HPDE6-E6E7 (cell line): ENCODE measurements around the gene SLC29A2.
"Not testable (repeated sequence)": the region's sequence is repeated elsewhere in the genome, so short reads cannot be mapped to it uniquely, and the experiment has no call there.

Source experiments
- DNase-seq: peaks from one replicate; pipeline ENCODE4 v3.0.0; 2011; ENCODE audit warnings: missing footprints; ENCODE audit errors: extremely low spot score

Gene SLC29A2

DNA sequence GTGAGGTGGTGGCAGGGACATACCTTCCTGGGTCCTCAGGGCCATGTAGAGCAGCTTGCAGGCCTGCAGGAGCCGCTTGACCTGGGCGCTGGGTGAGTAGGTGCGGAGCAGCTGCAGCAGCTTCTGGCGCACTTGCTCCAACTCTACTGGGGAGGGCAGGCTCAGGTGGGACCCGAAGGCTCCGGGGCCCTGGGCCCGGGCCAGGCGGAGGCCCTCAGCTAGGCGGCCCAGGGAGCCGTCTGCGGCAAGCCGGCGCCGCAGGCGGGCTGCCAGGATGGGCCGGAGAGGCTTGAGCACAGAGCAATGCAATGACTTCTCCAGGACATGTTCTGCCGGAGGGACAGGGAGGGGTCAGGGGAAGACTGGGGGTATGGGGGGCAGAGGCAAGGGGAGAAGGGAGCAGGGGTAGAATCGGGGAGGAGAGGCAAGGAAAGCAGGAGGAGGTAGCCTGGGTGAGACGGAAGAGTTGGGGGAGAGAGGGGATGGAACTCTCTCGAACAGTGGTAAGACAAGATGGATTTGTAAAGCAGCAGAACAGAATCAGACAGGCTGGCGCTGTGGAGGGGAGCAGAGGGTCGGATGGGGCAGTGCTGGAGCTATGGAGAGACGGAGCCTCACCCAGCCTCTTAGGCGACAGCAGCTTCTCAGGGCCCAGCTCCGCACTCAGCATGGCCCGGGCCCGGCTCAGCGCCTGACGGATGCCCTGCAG, 37.5 kb downstream of the SLC29A2 start:
- DNase-seq, result no peak

- no peak for DNase-seq
Observed at GRCh38 chr11:66333220-66333877, 38.2 kb downstream of the SLC29A2 start.

DNA sequence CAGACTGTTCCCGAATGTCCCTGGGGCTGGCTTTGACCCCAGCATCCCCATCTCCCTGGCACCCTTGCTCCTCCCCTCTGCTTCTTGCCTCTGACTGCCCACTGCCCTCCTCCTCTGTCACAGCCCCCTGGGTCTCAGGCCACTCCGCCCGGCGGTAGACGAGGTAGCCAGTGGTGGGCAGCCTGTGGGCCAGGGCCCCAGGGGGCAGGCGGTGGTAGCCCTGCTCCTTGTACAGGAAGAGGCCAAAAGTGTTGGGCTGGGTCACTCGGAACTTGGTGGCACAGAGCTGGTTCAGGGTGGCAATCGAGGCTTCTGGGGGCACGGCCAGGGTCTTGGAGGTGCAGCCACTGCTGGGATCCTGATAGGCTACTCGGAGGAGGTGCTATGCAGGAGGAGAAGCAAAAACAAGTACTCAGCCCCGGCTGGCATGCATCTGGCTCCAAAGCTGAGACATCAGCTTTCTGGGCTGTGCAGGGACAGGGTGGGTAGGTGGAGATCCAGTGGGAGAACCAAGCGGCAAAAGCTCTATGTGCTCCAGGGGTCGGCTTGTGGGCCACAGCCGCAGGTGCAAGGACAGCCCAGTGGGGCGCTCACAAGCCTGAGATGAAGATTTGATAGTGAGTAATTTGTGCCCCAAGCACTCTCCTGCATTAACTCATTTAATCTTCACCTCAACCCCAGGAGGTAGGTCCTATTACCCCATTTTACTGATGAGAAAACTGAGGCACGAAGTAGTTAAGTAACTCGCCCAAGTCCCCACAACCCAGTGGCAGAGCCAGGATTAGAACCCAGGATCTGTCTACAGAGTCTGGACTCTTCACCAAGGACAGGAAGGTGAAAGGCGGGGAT, 39.0 kb downstream of the SLC29A2 start:
- no peak for DNase-seq

- no peak for DNase-seq
Observed at GRCh38 chr11:66331542-66332370, 39.8 kb downstream of the SLC29A2 start.

DNA sequence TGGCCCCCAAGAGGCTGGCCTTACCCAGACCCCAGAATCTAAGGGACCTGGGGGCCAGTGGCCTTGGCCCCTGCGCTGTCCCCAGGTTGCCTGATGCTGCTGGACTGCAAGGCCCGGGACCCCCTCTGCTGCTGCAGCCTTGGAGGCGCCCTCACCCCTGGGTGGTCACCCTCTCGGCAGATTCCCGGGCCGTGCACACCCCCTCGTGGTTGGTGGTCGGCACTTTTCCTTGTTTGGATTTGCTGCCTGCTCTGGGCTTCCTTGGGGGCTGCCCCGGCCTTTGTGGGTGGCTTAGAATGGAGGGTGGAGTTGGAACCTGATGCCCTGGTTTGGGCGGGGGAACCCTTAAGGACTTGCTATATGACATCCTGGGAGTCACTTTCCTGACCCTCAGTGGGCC, 40.6 kb downstream of the SLC29A2 start:
- no peak for DNase-seq

DNA sequence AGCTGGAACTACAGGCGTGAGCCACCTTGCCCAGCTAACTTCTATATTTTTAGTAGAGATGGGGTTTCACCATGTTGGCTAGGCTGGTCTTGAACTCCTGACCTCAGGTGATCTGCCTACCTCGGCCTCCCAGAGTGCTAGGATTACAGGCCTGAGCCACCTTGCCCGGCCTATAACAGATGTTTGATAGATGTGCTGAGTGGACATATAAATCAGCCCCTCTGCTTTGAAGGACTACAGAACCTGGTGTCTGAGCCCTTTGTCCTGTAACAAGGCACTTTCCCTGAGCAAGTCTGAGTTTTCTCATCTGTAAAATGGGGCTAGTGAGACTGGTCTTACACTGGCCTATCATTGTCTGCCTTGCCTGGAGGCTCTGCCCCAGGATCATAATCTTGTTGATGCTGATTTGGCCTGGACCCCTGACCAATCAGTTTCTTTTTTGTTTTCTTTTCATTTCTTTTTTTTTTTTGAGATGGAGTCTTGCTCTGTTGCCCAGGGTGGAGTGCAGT, 42.3 kb downstream of the SLC29A2 start:
- no peak for DNase-seq

DNA sequence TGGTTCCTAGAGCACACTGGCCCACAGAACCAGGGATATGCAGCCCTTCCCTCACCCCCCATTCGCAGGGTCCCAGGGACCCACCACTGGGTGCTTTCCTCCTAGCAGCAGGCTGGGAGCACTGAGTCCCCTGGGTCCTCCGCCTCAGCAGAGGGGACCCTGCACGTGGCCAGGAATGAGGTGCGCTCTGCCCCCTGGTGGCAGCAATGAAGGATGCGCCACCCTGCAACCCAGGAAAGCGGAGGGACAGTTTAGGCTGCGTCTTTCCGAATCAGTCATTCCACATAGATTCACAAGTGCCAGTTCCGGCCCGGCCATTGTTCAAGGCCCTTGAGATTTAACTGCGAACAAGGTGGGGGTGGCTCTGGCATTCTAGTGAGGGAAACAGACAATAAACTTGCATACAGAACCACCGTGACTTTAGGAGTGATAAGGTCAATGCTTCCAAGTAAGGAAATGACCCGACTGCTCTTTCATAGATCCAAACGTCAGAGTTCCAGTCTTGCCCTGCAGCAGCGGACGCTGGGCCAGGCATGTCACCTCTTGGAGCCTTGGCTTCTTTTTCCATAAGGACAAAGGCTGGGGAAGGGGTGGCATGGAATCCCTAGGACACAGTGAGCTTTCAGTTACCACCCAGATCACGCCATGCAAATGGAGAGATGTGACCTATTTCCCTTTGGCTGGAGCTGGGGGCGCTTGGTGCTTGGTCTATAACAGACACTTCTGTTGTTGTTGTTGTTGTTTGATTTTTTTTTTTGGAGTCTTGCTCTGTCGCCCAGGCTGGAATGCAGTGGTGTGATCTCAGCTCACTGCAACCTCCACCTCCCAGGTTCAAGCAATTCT, 43.0 kb downstream of the SLC29A2 start:
- DNase-seq, result no peak

DNA sequence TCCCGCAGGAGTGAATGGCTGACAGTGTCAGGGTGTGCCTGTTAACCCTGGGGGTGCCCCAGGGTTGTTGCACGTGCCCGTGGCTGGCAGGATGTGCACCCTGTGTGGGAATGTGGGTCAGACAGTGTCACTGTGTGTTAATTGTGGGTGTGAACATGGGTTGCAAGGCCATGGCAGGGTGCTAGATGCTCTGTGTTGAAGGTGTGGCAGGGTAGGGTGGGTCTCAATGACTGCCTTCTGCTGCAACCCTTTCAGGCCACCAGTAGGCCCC, 43.6 kb downstream of the SLC29A2 start:
- DNase-seq, result no peak

- no peak for DNase-seq
Observed at GRCh38 chr11:66327171-66328030, 44.2 kb downstream of the SLC29A2 start.

- no peak for DNase-seq
Observed at GRCh38 chr11:66326261-66327111, 45.1 kb downstream of the SLC29A2 start.

DNA sequence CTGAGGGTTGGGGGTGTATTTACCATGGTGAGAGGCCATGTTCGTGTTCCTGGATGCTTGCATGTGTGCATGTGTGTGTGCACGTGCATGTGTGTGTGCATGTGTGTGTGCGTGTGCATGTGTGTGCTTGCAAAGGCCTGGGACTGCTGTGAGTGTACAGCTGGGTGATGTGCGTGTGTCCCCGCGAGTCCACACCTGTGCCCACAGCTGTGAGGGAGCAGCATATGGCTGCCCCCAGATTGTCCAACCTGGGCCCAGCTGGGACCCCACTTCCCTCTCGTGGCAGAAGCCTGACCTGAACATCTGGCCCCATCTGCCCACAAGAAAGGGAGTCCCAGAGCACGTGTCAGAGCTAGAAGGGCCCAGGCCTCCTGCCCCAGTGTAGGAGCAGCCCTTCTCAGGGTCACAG, 46.3 kb downstream of the SLC29A2 start:
- DNase-seq, result no peak

DNA sequence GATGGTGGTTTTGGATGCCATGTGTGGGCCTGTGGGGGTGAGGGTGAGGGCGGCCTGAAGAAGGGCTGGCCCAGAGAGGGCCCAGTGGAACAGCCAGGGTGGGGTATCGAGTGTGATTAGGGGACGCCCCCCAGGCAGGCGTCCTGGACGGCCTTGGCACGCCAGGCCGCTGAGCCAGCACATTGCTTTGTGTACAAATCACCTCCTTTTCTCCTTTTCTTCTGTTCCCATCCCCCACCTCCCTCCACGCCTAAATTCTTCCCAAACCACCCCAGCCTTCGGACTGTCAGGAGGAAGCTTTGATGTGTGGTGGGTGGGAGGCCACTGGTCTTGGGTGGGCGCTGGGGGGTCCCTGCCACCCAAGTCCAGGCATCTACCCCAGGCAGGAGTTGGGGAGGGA, 46.9 kb downstream of the SLC29A2 start:
- DNase-seq, result no peak

GRCh38 chr11:66323684-66324083, 47.9 kb downstream of the SLC29A2 start:
- no peak for DNase-seq

DNA sequence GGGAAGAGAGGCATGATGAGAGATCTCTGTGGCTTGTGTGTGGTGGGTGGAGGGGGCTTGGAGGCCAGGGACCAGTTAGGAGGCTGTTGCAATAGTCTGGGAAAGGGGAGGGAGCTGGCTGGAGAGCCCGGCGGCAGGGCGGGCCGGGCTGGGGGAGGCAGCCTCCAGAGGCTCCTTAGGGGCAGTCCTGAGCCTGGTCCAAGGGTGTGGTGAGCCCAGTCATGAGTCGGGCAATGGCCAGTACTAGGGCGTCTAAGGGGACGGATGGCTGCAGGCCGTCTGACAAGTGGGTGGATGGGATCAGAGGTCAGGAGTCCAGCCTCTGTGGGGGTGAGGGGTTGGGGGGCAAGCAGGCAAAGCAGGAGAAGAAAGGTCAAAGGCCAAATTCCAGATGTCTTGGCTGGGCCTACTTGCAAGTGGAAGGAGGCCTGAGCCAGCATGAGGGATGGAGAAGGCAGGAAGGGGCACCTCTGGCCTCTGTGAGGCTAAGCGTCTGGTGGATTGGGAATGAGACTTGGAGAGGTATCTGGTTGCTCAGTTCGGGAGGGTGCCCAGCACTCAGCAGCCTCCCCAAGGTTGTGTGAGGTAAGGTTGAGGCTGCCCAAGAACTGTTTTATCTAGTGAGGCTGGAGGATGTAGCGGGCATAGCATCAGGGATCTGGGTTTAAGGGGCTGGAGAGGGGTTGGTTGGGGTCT, 48.7 kb downstream of the SLC29A2 start:
- no peak for DNase-seq

DNA sequence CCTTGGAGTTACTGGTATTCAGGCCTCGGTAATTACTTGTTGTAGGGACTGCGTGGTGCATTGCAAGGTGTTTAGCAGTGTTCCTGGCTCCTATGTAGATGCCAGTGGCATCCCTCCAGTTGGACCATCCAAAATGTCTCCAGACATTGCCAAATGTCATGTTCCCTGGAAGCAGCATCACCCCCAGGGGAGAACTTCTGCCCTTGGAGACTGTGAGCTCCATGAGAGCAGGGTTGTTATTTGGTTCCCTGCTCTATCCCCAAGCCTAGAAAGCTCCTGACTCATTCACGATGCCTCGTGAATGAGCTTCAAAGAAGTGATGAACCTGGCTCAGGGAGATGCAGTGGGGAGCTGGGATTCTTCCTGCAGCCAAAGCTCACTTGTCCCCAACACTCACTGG, 50.0 kb downstream of the SLC29A2 start:
- DNase-seq, result no peak

DNA sequence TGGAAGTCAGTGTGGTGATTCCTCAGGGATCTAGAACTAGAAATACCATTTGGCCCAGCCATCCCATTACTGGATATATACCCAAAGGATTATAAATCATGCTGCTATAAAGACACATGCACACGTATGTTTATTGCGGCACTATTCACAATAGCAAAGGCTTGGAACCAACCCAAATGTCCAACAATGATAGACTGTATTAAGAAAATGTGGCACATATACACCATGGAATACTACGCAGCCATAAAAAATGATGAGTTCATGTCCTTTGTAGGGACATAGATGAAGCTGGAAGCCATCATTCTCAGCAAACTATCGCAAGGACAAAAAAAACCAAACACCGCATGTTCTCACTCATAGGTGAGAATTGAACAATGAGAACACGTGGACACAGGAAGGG, 50.8 kb downstream of the SLC29A2 start:
- DNase-seq, result not testable (repeated sequence)

- not testable (repeated sequence) for DNase-seq
Observed at GRCh38 chr11:66320289-66320688, 51.3 kb downstream of the SLC29A2 start.

DNA sequence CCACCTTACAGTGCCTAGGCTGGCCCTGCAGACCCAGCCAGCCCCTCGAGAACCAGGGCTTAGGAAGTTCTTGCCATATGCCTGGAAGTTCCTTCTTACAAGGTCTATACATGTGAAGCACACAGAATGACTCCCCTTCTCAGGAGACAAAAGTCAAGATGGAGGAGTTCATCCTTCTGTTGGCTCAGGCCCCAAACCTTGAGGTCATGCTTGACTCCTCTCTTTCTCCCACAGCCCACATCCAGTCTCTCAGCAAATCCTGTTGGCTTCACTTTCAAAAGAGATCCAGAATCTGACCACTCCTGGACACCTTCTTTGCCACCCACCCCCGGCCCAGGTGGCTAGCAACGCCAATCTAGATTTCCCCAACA, 53.0 kb downstream of the SLC29A2 start:
- DNase-seq, result no peak
